Measurements from ENCODE around the gene PAFAH2.

DNA sequence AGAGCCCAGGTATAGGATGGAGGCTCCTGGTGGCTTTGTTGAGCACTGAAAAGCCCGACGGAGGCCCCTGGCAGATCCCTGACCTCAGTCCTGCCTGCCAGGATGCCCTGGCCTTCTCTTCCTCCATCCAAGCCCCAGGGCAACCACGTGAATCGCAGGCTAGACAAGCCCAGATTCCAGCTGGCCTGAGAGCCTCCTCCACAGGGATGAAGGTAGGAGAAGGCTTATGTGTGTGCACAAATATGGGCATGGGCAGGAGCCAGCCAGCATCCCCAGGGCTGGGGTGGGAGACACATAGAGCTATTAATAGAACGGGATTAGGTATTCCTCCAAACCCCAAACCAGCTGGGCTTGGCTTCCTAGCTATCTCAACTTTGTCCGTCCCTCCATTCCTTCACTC lies 19.7 kb upstream of the PAFAH2 start:
- TF ChIP-seq RARB (CRISPR knock-in tag; IDR thresholded peaks at IDR 0.05) (no peak), CREB5 (CRISPR knock-in tag; IDR thresholded peaks at IDR 0.05; ENCODE audit: low read depth) (no peak), TOX (CRISPR knock-in tag; IDR thresholded peaks at IDR 0.05; ENCODE audit: borderline replicate concordance) (no peak)
